Erythroblast (primary cell): ENCODE measurements around the gene PRKD1.
"Not testable (repeated sequence)": the region's sequence is repeated elsewhere in the genome, so short reads cannot be mapped to it uniquely, and the experiment has no call there.

Experiments
- DNase-seq, 2 experiments: peaks; one replicate each; lab custom pipeline; 2025; lab: John Stamatoyannopoulos, UW
- GATA1 ChIP-seq: IDR thresholded peaks from 2 replicates; pipeline ENCODE4 v1.6.1; 2011; ENCODE audit warnings: low read depth, mild to moderate bottlenecking, control low read depth, low read length, moderate library complexity
- POLR2A ChIP-seq: IDR thresholded peaks from 2 replicates; pipeline ENCODE4 v1.6.1; 2011; ENCODE audit warnings: mild to moderate bottlenecking, low read length

PRKD1 gene

DNA sequence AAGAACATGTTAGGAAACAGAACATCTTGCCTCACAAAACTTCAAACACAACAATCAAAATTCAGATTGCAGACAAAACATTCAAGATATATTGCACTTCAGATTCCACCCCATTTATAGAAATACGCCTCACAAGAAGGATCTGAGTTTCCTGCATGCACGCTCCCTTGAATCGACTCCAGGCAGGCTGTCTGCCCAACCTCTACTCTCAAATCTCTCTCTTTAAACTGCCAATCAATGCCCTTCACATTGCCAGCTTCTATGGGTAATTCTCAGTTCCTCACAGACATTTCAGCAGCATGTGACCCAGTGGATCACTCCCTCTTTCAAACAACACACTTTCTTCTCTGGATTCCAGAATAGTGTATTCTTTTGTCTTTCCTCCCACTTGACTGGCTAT is 184.1 kb downstream of the PRKD1 start:
- no peak for DNase-seq
- TF ChIP-seq POLR2A (no peak), GATA1 (no peak)

DNA sequence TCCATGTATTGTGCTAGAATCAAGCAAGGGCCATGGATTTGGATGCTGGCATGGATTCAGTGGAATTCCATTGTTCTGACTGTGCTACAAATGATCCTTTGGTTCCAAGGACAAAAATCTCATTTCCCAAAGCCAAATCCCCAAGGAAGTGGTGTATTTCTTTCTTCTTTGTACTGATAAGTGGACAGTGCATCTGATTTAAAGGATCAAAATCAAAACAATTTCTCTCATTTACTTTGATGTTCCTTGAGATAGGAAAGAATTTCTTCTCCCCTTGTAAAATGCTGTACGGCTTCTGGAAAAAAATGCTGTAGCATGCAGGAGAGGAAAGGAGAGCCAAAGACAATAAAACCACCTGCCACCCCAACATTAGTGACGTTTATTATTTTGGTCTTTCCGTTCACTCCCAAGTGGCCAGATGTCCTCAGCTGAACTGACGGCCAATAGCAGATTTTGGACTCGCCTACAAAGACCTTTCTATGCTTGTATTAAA is 185.7 kb downstream of the PRKD1 start:
- no peak for DNase-seq
- no peak for TF ChIP-seq POLR2A
- no peak for TF ChIP-seq GATA1

DNA sequence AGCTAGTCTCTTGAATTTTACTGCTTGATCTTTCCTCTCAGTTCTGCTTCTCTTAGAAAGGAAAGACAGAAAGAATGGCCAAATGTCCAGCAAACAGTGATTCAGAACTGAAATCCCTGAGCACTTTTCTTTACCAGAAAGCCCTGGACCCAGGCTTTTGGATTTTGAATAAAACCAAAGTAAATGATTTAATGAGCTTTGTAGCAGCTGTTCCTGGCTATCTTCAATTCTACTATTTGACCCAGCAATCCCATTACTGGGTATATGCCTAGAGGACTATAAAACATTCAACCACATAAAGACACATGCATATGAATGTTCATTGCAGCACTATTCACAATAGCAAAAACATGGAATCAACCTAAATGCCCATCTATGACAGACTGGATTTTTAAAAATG is 187.2 kb downstream of the PRKD1 start:
- no peak for DNase-seq
- TF ChIP-seq GATA1: no peak
- TF ChIP-seq POLR2A: no peak

DNA sequence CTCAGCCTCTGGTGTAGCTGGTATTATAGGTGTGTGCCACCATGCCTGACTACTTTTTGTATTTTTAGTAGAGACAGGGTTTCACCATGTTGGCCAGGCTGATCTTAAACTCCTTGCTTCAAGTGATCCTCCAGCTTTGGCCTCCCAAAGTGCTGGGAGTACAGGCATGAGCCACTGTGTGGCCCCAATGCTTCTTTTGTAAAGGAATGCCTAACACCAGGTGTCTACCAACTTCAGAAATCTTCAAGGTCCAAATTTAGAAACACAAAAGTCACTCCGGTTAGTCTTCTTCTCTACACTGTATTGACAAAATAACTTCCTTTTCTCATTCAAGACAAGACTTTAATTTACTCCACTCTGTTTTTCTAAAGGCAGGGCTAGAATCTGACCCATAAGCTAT is 188.7 kb downstream of the PRKD1 start:
- TF ChIP-seq GATA1 (no peak), POLR2A (no peak)

DNA sequence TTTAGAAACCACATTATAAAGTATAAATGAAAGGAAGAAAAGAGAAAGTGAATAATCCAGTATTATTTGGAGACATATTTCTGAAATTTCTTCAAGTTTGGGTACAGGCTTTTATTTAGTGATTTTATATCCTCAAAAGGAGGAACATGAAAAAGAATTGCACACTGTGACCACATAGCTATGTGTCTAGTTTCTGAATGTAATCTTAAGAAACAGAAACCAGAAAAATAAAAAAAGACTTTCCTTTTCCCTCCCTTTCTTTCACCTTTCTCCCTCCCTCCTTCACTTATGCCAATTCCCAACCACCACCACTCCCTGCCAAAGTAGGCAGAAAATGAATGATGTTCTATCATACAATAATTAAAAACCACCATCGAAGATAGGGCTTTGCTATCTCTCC is 189.6 kb downstream of the PRKD1 start:
- DNase-seq: no peak
- TF ChIP-seq POLR2A: no peak
- no peak for TF ChIP-seq GATA1

More for the DNA sequence above, 188.7 kb downstream of the PRKD1 start:
- DNase-seq: no peak

DNA sequence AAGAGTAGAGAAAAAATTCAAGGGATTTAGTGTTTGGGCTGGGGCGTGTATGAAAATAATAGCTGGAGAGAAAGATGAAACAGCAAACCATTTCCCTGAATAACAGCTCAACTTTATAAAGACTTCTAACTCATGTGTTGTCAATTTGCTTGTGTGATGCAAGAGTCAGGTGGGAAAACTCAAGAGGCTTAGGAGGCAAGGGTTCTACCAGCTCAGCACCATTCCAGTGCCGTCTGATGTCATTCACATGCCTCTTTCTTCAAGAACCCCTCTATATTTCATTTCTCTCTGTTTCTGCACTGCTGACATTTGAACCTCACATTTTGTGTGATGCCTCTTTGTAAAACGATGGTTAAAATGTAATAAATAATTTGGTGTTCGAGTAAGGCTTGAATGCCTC is 192.2 kb downstream of the PRKD1 start:
- DNase-seq: no peak
- TF ChIP-seq POLR2A (no peak), GATA1 (no peak)

DNA sequence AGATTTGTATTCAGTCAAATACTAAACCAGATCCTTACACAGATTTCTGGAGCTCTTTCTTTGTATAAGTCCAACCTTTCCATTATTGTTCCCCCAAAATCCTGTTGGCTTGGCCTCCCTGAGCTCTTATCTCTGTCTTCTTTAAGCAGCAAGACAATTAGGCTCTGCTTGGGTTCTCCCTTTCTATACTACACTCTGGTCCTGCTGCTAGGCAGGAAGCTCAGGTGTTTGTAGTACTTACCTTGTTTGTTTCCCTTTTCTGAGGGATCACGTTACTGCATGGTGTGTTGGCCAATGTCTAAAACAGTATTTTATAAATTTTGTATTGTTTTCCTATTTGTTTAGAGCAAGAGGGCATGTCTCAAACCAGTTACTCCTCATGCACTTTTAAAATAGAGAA is 192.9 kb downstream of the PRKD1 start:
- TF ChIP-seq GATA1 (no peak), POLR2A (no peak)
- DNase-seq: no peak

DNA sequence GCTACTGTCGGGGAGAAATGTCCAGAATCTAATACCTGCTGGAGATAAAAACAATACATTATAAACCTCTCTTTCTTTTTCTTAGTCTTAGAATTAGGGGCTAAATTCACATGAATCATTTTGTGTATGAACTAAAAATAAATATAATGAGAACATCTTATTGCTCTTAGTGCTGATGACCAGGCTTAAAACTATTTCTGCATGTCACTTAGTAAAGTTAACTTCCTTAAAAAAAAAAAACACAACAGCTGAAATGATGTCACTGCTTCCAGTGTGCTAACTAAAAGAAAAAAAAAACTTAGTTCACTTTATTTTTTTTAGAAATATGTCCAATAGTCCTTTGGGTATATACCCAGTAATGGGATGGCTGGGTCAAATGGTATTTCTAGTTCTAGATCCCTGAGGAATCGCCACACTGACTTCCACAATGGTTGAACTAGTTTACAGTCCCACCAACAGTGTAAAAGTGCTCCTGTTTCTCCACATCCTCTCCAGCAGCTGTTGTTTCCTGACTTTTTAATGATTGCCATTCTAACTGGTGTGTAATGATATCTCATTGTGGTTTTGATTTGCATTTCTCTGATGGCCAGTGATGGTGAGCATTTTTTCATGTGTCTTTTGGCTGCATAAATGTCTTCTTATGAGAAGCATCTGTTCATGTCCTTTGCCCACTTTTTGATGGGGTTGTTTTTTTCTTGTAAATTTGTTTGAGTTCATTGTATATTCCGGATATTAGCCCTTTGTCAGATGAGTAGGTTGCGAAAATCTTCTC is 200.9 kb downstream of the PRKD1 start:
- DNase-seq: not testable (repeated sequence)

DNA sequence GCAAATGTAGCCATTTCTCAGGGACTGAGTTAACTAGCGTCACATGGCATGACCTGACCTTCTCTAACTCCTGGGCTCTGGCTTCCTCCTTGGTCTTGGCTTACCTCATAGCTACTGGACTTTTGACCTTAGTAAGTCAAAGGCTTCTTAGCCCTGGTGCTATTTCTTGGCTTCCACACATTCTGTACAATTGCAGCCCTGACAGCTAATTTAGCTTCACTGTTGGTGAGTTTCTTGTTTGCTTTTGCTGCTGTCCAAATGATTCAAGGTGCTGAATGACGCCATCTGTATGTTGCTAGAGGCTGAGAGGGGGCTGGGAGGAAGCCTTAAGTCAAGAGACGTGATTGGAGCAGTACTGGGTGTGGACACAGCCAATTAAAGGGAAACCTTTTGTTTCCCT is 202.7 kb downstream of the PRKD1 start:
- DNase-seq: no peak
- TF ChIP-seq GATA1: no peak
- TF ChIP-seq POLR2A: no peak

DNA sequence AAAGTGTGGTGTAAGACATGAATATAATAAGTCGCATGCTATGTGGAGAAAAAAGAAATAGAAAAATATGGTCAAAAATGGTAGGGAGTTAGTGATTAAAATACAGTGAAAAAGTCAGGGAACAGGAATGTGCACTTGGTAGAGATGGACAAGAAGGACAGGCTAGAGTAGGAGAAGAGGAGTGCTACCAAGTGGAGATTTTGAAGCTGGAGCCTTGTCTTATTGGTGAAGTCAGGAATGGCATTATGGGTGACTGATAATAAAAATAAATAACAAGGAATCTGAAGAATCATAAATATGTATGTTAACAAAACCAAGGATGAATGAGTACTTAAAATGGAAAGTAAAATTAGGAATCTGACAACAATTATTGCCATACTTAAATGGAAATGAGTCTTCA is 204.8 kb downstream of the PRKD1 start:
- no peak for TF ChIP-seq GATA1
- TF ChIP-seq POLR2A: no peak
- DNase-seq: no peak

DNA sequence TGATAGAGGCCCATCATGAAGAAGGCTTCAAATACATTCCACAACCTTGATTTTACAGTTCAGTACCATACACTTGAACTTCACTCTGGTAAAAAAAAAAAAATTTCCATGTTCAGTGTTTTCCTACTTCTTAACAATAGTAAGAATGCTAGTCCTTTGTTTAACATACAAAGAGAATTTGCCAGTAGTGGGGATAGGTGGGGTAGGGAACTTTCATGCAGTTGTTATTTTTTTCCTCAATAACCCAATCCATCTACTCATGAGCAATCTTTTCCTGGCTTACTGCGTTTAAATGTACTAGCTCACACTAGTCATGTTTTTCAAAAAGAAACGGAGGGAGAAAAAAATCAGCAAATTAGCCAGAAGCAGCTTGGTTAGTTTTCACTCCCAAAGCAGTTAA is 206.1 kb downstream of the PRKD1 start:
- TF ChIP-seq GATA1 (no peak), POLR2A (no peak)
- DNase-seq: no peak

DNA sequence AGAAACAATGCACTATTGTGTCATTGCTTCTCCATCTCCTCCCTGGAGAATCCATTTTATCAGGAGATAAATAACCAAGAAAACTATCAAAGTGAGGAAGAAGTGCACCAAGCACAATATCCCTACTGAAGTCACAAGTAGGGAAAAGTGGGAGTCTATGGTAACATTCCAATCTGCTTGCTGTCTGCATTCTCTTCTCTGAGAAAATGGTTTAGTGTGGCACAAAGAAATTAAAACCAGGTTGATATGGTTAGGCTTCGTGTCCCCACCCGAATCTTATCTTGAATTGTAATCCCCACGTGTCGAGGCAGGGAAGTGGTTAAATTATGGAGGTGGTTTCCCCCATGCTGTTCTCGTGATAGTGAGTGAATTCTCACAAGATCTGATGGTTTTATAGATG is 209.7 kb downstream of the PRKD1 start:
- no peak for DNase-seq

DNA sequence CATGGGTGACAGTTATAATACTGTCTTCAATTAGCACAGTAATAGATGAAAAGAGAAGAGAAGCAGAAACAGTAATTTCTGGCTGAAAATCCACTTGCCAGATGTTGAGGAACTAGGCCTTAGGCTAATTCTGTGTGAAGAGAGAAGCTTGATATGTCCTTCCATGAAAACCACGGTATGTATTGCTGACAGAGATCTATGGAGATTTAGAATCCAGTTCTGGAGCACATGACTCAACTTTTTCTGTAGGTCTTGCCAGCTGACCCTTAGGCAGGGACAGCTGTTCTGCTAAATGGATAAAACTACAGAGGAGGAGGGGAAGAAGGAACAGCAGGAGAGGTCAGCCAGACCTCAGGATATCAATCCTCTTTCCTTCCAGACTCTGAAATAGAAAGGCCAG is 211.5 kb downstream of the PRKD1 start:
- DNase-seq: no peak
- TF ChIP-seq GATA1 (no peak), POLR2A (no peak)

More for the DNA sequence above, 209.7 kb downstream of the PRKD1 start:
- TF ChIP-seq GATA1: no peak
- TF ChIP-seq POLR2A: no peak

DNA sequence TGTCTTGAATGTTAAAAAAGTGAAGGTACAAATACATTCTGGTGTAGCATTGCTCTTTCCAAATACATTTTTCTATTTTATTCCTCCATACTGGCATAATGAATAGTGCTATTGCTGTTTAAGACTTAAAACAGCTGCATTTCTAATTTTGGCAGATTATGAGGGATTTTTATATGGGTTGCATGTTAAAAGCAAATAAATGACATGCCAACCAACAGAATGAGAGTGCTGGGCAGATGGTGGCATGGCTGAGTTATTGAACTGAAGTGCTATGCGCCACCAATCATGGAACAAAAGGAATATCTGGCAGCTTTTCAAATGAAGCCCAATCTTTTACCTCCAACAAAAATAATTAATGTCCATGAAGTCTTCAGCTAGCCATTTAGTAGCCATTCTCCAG is 215.0 kb downstream of the PRKD1 start:
- DNase-seq: no peak
- TF ChIP-seq POLR2A: no peak
- TF ChIP-seq GATA1: no peak

DNA sequence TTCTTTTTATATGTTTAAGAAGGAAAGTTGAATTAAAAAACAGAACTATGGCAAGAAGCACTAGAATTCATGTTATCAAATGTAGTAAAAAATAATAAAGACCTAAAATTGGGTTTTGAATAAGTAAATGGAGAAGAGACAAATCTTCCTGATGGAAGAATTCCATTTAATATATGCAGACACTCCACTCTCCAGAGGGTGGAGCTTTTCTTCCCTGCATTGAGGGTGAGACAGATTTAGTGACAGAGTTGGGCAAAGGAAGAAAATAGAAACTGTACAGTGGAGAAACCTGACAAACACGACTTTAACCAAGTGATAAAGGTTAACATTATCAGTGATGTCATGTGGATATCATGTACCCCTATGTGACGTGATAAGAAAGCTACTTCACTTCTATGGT is 217.6 kb downstream of the PRKD1 start:
- TF ChIP-seq POLR2A (no peak), GATA1 (no peak)
- no peak for DNase-seq
